HEK293 (cell line): Measurements from ENCODE around the gene ASNSD1.

Experiments
- BCL11B ChIP-seq: fragments of 450-650 bp; formaldehyde crosslinking; IDR thresholded peaks from 2 replicates; pipeline ENCODE4 v1.5.1; 2016; ENCODE audit warnings: low read depth, missing biosample characterization, missing genetic modification characterization
- CTCF ChIP-seq: fragments of 450-650 bp; formaldehyde crosslinking; IDR thresholded peaks from 2 replicates; pipeline ENCODE4 v1.5.1; 2016; ENCODE audit warnings: missing biosample characterization, missing genetic modification characterization
- GLIS2 ChIP-seq: fragments of 450-650 bp; formaldehyde crosslinking; IDR thresholded peaks from 2 replicates; pipeline ENCODE4 v1.5.1; 2016; ENCODE audit warnings: missing biosample characterization, missing genetic modification characterization
- OVOL3 ChIP-seq: fragments of 450-650 bp; formaldehyde crosslinking; IDR thresholded peaks from 2 replicates; pipeline ENCODE4 v1.5.1; 2016; ENCODE audit warnings: missing biosample characterization, missing genetic modification characterization
- RBAK ChIP-seq: fragments of 450-650 bp; formaldehyde crosslinking; IDR thresholded peaks from 2 replicates; pipeline ENCODE4 v1.5.1; 2016; ENCODE audit warnings: missing biosample characterization, missing genetic modification characterization
- ZBTB8A ChIP-seq: fragments of 450-650 bp; formaldehyde crosslinking; IDR thresholded peaks from 2 replicates; pipeline ENCODE4 v1.5.1; 2016; ENCODE audit warnings: missing biosample characterization, missing genetic modification characterization
- ZNF274 ChIP-seq, 2 experiments: fragments of 200-500 bp in 1 of 2; fragments of 450-650 bp in 1 of 2; sonication (Bioruptor generic) in 1 of 2; formaldehyde crosslinking in 1 of 2; IDR thresholded peaks; 2 replicates each; pipeline versions ENCODE4 v1.5.1 to v1.6.1; 2014 to 2016; ENCODE audit warnings: borderline replicate concordance in 1 of 2, inconsistent platforms in 1 of 2, low read length in 1 of 2, missing biosample characterization in 1 of 2, missing genetic modification characterization in 1 of 2
- ZNF341 ChIP-seq: fragments of 450-650 bp; formaldehyde crosslinking; IDR thresholded peaks from 2 replicates; pipeline ENCODE4; 2016; ENCODE audit warnings: low read depth, missing biosample characterization, missing genetic modification characterization
- ZNF843 ChIP-seq: fragments of 450-650 bp; formaldehyde crosslinking; IDR thresholded peaks from 2 replicates; pipeline ENCODE4 v1.5.1; 2016; ENCODE audit warnings: missing biosample characterization, missing genetic modification characterization
- ZXDB ChIP-seq: fragments of 450-650 bp; formaldehyde crosslinking; IDR thresholded peaks from 2 replicates; pipeline ENCODE4 v1.5.1; 2016; ENCODE audit warnings: missing biosample characterization, missing genetic modification characterization

GRCh38 chr2:189702071-189702470, 40.8 kb downstream of the ASNSD1 start:
- TF ChIP-seq GLIS2 (tag by site-specific recombination): no peak
- no peak for TF ChIP-seq ZNF341 (tag by site-specific recombination)
- TF ChIP-seq CTCF (tag by site-specific recombination): no peak
- TF ChIP-seq ZNF274 (IDR thresholded peaks at IDR 0.05; ENCODE audit: low read length): no peak
- TF ChIP-seq ZNF274 (tag by site-specific recombination; IDR thresholded peaks at IDR 0.05; ENCODE audit: borderline replicate concordance): no peak
- TF ChIP-seq ZXDB (tag by site-specific recombination): no peak
- TF ChIP-seq RBAK (tag by site-specific recombination): no peak
- no peak for TF ChIP-seq ZNF843
- TF ChIP-seq BCL11B: no peak
- TF ChIP-seq OVOL3: no peak
- TF ChIP-seq ZBTB8A: no peak
